CD4-positive, alpha-beta T cell (primary cell): ENCODE results near the gene CELSR2. TPM values are rescaled to one million over a fixed set of nuclear protein-coding genes. Genes with fewer than 3 reads are reported as not detected.
"Not testable (repeated sequence)": the region's sequence is repeated elsewhere in the genome, so short reads cannot be mapped to it uniquely, and the experiment has no call there.

Experiments used
- ATAC-seq: fragments of 200-7000 bp; cut with Tn5 transposase; one replicate; pipeline ENCODE4 v1.10.0; 2022; ENCODE audit warnings: mild to moderate bottlenecking; ENCODE audit not compliant: poor library complexity
- CTCF ChIA-PET: fragments of 350-600 bp; sonication (Branson Sonifier 250); formaldehyde crosslinking; loops from one replicate; lab custom pipeline; 2021; ENCODE audit warnings: antibody characterized with exemption, inconsistent platforms; lab: Charles Lee
- POLR2A ChIA-PET: fragments of 350-600 bp; sonication (Branson Sonifier 250); formaldehyde crosslinking; loops from one replicate; lab custom pipeline; 2021; ENCODE audit warnings: antibody characterized with exemption, inconsistent platforms; lab: Charles Lee
- DNase-seq, 14 experiments: peaks; one replicate each; pipeline ENCODE4 v3.0.0-alpha.2; 2013 to 2020; ENCODE audit warnings: mixed read lengths in 2 of 14
- H3K27ac ChIP-seq, 2 donors: one replicate each; pipeline versions ENCODE4 v1.5.1 to v1.7.0; 2013; ENCODE audit warnings: low read length in 2 of 2, low read depth in 1 of 2, mild to moderate bottlenecking in 1 of 2
- H3K27me3 ChIP-seq, 2 experiments: 1 replicate in 1 of 2; 2 replicates in 1 of 2; pipeline versions ENCODE4 v1.6.1 to v1.7.0; 2013; ENCODE audit warnings: low read length in 2 of 2, control low read depth in 1 of 2, mild to moderate bottlenecking in 1 of 2, moderate library complexity in 1 of 2; ENCODE audit not compliant: insufficient read depth in 2 of 2, control insufficient read depth in 1 of 2
- H3K36me3 ChIP-seq: one replicate; pipeline ENCODE4 v1.6.1; 2013; ENCODE audit warnings: low read length, control low read depth; ENCODE audit not compliant: insufficient read depth
- H3K4me1 ChIP-seq: one replicate; pipeline ENCODE4 v1.6.1; 2013; ENCODE audit warnings: low read length, control low read depth; ENCODE audit not compliant: insufficient read depth
- H3K4me3 ChIP-seq: one replicate; pipeline ENCODE4 v1.5.1; 2013; ENCODE audit warnings: mild to moderate bottlenecking, low read length, moderate library complexity
- H3K9me3 ChIP-seq, 2 experiments: 1 replicate in 1 of 2; 2 replicates in 1 of 2; pipeline versions ENCODE4 v1.6.1 to v1.7.0; 2013; ENCODE audit warnings: low read length in 2 of 2, mild to moderate bottlenecking in 2 of 2, control low read depth in 1 of 2, moderate library complexity in 1 of 2; ENCODE audit not compliant: control insufficient read depth in 1 of 2, insufficient read depth in 1 of 2
- H3K27ac Mint-ChIP-seq: one replicate; pipeline ENCODE4 v1.8.0; 2020; ENCODE audit warnings: mixed read lengths
- H3K27me3 Mint-ChIP-seq: one replicate; pipeline ENCODE4 v1.8.0; 2021; ENCODE audit warnings: mixed read lengths
- H3K36me3 Mint-ChIP-seq: one replicate; pipeline ENCODE4 v1.8.0; 2021; ENCODE audit warnings: low read depth, mixed read lengths
- H3K4me1 Mint-ChIP-seq: one replicate; pipeline ENCODE4 v1.8.0; 2021; ENCODE audit warnings: low read depth, mixed read lengths
- H3K4me3 Mint-ChIP-seq: one replicate; pipeline ENCODE4 v1.8.0; 2020; ENCODE audit warnings: mild to moderate bottlenecking, mixed read lengths
- H3K9me3 Mint-ChIP-seq: one replicate; pipeline ENCODE4 v1.8.0; 2020; ENCODE audit warnings: mixed read lengths
- CTCF ChIP-seq: fragments of 200-600 bp; IDR thresholded peaks from one replicate; pipeline ENCODE4 v1.8.0; 2022; ENCODE audit warnings: antibody characterized with exemption, mild to moderate bottlenecking
- intact Hi-C, 2 experiments: fragments of 100-400 bp; cut with DNase I in 1 of 2; cut with micrococcal nuclease in 1 of 2; formaldehyde crosslinking; loops; one replicate each; pipeline versions ENCODE4 v1.15.1 to v1.9.0; 2023 to 2025; cut with DNase I, micrococcal nuclease
- total RNA-seq, 174 experiments: library from RNA in 2 of 174; stranded (reverse) in 2 of 174; gene quantifications; one replicate each; pipeline ENCODE4 v1.2.3 and lab custom pipeline; 2021 to 2026

Gene CELSR2
- total RNA-seq, 2 experiments from 2014 or later = 3.6 TPM

GRCh38 chr1:109301874-109302273, 52.5 kb downstream of the CELSR2 start:
- H3K27ac ChIP-seq = no peak overlapping the region
- no peaks in the 10 kb centered on the region for H3K4me1 Mint-ChIP-seq
- peaks cover 19% of the 10 kb centered on the region for H3K27me3 Mint-ChIP-seq
- H3K9me3 ChIP-seq = no peaks in the 10 kb centered on the region
- no peak overlapping the region for H3K27ac Mint-ChIP-seq
- no peak overlapping the region for H3K4me3 ChIP-seq
- ChIA-PET CTCF (no interaction called here), POLR2A (no interaction called here)
- ATAC-seq (no peak), DNase-seq (no peak)
- H3K27me3 ChIP-seq = peaks cover 2 to 12% of the 10 kb centered on the region in 2 experiments
- H3K4me3 Mint-ChIP-seq = no peak overlapping the region
- intact Hi-C loops = no loop called here
- no peak for TF ChIP-seq CTCF
- H3K36me3 Mint-ChIP-seq = no peaks in the 10 kb centered on the region
- no peaks in the 10 kb centered on the region for H3K36me3 ChIP-seq
- no peaks in the 10 kb centered on the region for H3K9me3 Mint-ChIP-seq
- no peaks in the 10 kb centered on the region for H3K4me1 ChIP-seq

- H3K4me1 Mint-ChIP-seq = no peaks in the 10 kb centered on the region
- CTCF ChIA-PET = no interaction called here
- Histone ChIP-seq H3K27ac (no peak overlapping the region), H3K9me3 (no peaks in the 10 kb centered on the region), H3K4me1 (no peaks in the 10 kb centered on the region), H3K36me3 (no peaks in the 10 kb centered on the region), H3K27me3 (peaks cover 0 to 3% of the 10 kb centered on the region in 2 experiments), H3K4me3 (no peak overlapping the region)
- no peak for TF ChIP-seq CTCF
- H3K27ac Mint-ChIP-seq = no peak overlapping the region
- no peaks in the 10 kb centered on the region for H3K36me3 Mint-ChIP-seq
- intact Hi-C loops = no loop called here
- ATAC-seq = no peak
- no peak for DNase-seq
- H3K9me3 Mint-ChIP-seq = no peaks in the 10 kb centered on the region
- H3K27me3 Mint-ChIP-seq = peaks cover 15% of the 10 kb centered on the region
- no peak overlapping the region for H3K4me3 Mint-ChIP-seq
- POLR2A ChIA-PET = no interaction called here
Observed at GRCh38 chr1:109304226-109304920, 55.0 kb downstream of the CELSR2 start.

GRCh38 chr1:109305991-109306390, 56.7 kb downstream of the CELSR2 start:
- CTCF ChIA-PET, intact Hi-C loops, POLR2A ChIA-PET, H3K36me3 Mint-ChIP-seq, H3K27ac ChIP-seq, H3K4me3 ChIP-seq, H3K9me3 ChIP-seq, DNase-seq, H3K4me3 Mint-ChIP-seq, H3K4me1 Mint-ChIP-seq, H3K27ac Mint-ChIP-seq, H3K9me3 Mint-ChIP-seq, ATAC-seq, H3K4me1 ChIP-seq, H3K27me3 ChIP-seq, H3K36me3 ChIP-seq, H3K27me3 Mint-ChIP-seq: not testable (repeated sequence)

- Histone ChIP-seq H3K9me3 (no peaks in the 10 kb centered on the region), H3K27ac (no peak within 1 kb of the TSS), H3K4me1 (no peaks in the 10 kb centered on the region), H3K27me3 (peaks cover 0 to 3% of the 10 kb centered on the region in 2 experiments), H3K4me3 (no peak within 1 kb of the TSS), H3K36me3 (no peaks in the 10 kb centered on the region)
- intact Hi-C loops = no loop called here
- Mint-ChIP-seq H3K9me3 (no peaks in the 10 kb centered on the region), H3K4me1 (no peaks in the 10 kb centered on the region), H3K4me3 (no peak within 1 kb of the TSS), H3K27me3 (peaks cover 7% of the 10 kb centered on the region), H3K36me3 (no peaks in the 10 kb centered on the region), H3K27ac (no peak within 1 kb of the TSS)
- TF ChIP-seq CTCF = no peak
- ChIA-PET POLR2A (no interaction called here), CTCF (no interaction called here)
- no peak for DNase-seq
- no peak for ATAC-seq
Observed at GRCh38 chr1:109306832-109307273, 57.5 kb downstream of the CELSR2 start, which contains the start of gene MYBPHL. MYBPHL (minus strand) TSS chr1:109307011; CDS start chr1:109306991, 20 bp downstream.
